Measurements from ENCODE around the gene HTR6. TPM values are rescaled to one million over a fixed set of nuclear protein-coding genes. Genes with fewer than 3 reads are reported as not detected.

HTR6 gene
- total RNA-seq, 1 donor = under 0.01 TPM

GRCh38 chr1:19704247-19705113 lies 39.8 kb downstream of the HTR6 start:
- H4K20me1 ChIP-seq (ENCODE audit: insufficient read depth, low read length) = peaks cover 2% of the 10 kb centered on the region
- H3K79me2 ChIP-seq (ENCODE audit: insufficient read depth, low read length) = no peaks in the 10 kb centered on the region
- no peak overlapping the region for H3K27ac ChIP-seq (ENCODE audit: low read depth, low read length)
- peak; percentile 91 for DNase-seq (ENCODE audit: insufficient read length, low spot score, missing footprints)
- no peaks in the 10 kb centered on the region for H3K27me3 ChIP-seq (ENCODE audit: insufficient read depth, low read length)
- H3K9me3 ChIP-seq (ENCODE audit: low read depth, low read length) = no peaks in the 10 kb centered on the region
- H3K4me2 ChIP-seq (ENCODE audit: insufficient read depth, low read length) = peak overlapping the region; percentile 29
- no peaks in the 10 kb centered on the region for H3K36me3 ChIP-seq (ENCODE audit: insufficient read depth, low read length)
- H2AFZ ChIP-seq (ENCODE audit: low read length) = peak overlapping the region; percentile 69
- TF ChIP-seq CTCF (IDR thresholded peaks at IDR 0.05; ENCODE audit: extremely low read depth, low read depth, low read length) = peak; percentile 91
- no peak overlapping the region for H3K4me3 ChIP-seq (ENCODE audit: insufficient read depth, low read length)
- H3K4me1 ChIP-seq (ENCODE audit: insufficient read depth, low read length) = no peaks in the 10 kb centered on the region

DNA sequence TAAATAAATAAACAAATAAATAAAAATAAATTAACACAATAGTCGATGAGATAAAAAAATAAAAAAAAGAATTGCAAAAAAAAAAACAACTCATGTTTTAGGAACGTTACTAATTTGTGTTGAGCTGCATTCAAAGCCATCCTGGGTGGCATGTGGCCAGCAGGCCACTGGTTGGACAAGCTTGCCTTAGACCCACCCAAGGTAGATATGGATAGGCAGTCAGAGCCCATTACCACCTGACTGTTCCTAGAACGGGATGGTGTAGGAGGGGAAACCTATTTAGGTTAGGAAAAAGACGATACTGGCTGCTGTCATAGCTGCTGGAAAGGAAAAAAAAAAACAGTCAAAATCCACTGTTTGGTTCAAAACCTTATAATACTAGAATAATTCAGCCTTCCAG lies 40.8 kb downstream of the HTR6 start:
- Histone ChIP-seq H3K9me3 (ENCODE audit: low read depth, low read length) (no peaks in the 10 kb centered on the region), H3K27ac (ENCODE audit: low read depth, low read length) (no peak overlapping the region)

DNA sequence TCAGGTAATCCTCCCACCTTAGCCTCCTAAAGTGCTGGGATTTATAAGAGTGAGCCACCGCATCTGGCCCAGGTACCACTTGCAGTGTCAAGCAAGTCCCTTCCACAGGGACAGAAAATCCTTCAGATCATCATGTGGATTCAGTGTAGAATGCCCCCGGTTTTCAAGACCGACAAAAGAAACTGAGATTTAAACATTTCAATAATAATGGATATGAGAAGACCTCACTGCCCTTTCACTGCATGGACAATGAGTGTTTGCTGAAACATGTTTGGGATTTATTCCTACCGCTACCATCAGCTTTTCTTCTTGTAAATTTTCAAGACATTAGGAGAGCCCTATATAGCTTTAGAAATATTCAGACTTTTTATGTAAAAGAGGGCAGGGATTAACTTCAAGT lies 41.5 kb downstream of the HTR6 start:
- Histone ChIP-seq H2AFZ (ENCODE audit: low read length) (no peak overlapping the region), H3K36me3 (ENCODE audit: insufficient read depth, low read length) (no peaks in the 10 kb centered on the region), H3K27ac (ENCODE audit: low read depth, low read length) (no peak overlapping the region), H3K79me2 (ENCODE audit: insufficient read depth, low read length) (no peaks in the 10 kb centered on the region), H3K4me3 (ENCODE audit: insufficient read depth, low read length) (no peak overlapping the region), H3K4me2 (ENCODE audit: insufficient read depth, low read length) (no peak overlapping the region), H3K9me3 (ENCODE audit: low read depth, low read length) (no peaks in the 10 kb centered on the region), H3K27me3 (ENCODE audit: insufficient read depth, low read length) (no peaks in the 10 kb centered on the region), H4K20me1 (ENCODE audit: insufficient read depth, low read length) (peaks cover 2% of the 10 kb centered on the region), H3K4me1 (ENCODE audit: insufficient read depth, low read length) (no peaks in the 10 kb centered on the region)
- DNase-seq (ENCODE audit: insufficient read length, low spot score, missing footprints) = no peak
- no peak for TF ChIP-seq CTCF (IDR thresholded peaks at IDR 0.05; ENCODE audit: extremely low read depth, low read depth, low read length)

More for the DNA sequence above, 40.8 kb downstream of the HTR6 start:
- Histone ChIP-seq H3K79me2 (ENCODE audit: insufficient read depth, low read length) (no peaks in the 10 kb centered on the region), H3K27me3 (ENCODE audit: insufficient read depth, low read length) (no peaks in the 10 kb centered on the region), H3K4me2 (ENCODE audit: insufficient read depth, low read length) (no peak overlapping the region), H2AFZ (ENCODE audit: low read length) (no peak overlapping the region), H4K20me1 (ENCODE audit: insufficient read depth, low read length) (peaks cover 2% of the 10 kb centered on the region), H3K4me3 (ENCODE audit: insufficient read depth, low read length) (no peak overlapping the region), H3K36me3 (ENCODE audit: insufficient read depth, low read length) (no peaks in the 10 kb centered on the region), H3K4me1 (ENCODE audit: insufficient read depth, low read length) (no peaks in the 10 kb centered on the region)
- TF ChIP-seq CTCF (IDR thresholded peaks at IDR 0.05; ENCODE audit: extremely low read depth, low read depth, low read length) = no peak
- DNase-seq (ENCODE audit: insufficient read length, low spot score, missing footprints) = no peak

- H3K4me3 ChIP-seq (ENCODE audit: insufficient read depth, low read length) = no peak overlapping the region
- peaks cover 2% of the 10 kb centered on the region for H4K20me1 ChIP-seq (ENCODE audit: insufficient read depth, low read length)
- no peaks in the 10 kb centered on the region for H3K79me2 ChIP-seq (ENCODE audit: insufficient read depth, low read length)
- H3K9me3 ChIP-seq (ENCODE audit: low read depth, low read length) = no peaks in the 10 kb centered on the region
- no peaks in the 10 kb centered on the region for H3K4me1 ChIP-seq (ENCODE audit: insufficient read depth, low read length)
- H3K4me2 ChIP-seq (ENCODE audit: insufficient read depth, low read length) = no peak overlapping the region
- TF ChIP-seq CTCF (IDR thresholded peaks at IDR 0.05; ENCODE audit: extremely low read depth, low read depth, low read length) = no peak
- no peak overlapping the region for H2AFZ ChIP-seq (ENCODE audit: low read length)
- H3K36me3 ChIP-seq (ENCODE audit: insufficient read depth, low read length) = peaks cover 5% of the 10 kb centered on the region
- no peak overlapping the region for H3K27ac ChIP-seq (ENCODE audit: low read depth, low read length)
- DNase-seq (ENCODE audit: insufficient read length, low spot score, missing footprints) = no peak
- H3K27me3 ChIP-seq (ENCODE audit: insufficient read depth, low read length) = no peaks in the 10 kb centered on the region
Observed at GRCh38 chr1:19708567-19709110, 44.0 kb downstream of the HTR6 start.

Measured in osteoblast (primary cell).